GOT3 (cell line): Measurements from ENCODE around the gene CNTRL.
"Not testable (repeated sequence)": the region's sequence is repeated elsewhere in the genome, so short reads cannot be mapped to it uniquely, and the experiment has no call there.

Experiments
- DNase-seq: peaks from one replicate; lab custom pipeline; 2025; ENCODE audit warnings: mixed read lengths; lab: John Stamatoyannopoulos, UW

CNTRL gene

GRCh38 chr9:121135642-121136041, 60.9 kb downstream of the CNTRL start:
- DNase-seq = no peak

- no peak for DNase-seq
Measured at GRCh38 chr9:121138561-121138960, 63.8 kb downstream of the CNTRL start.

- DNase-seq = no peak
Measured at GRCh38 chr9:121138973-121139372, 64.2 kb downstream of the CNTRL start.

- no peak for DNase-seq
Measured at GRCh38 chr9:121140162-121140561, 65.4 kb downstream of the CNTRL start.

- DNase-seq = no peak
Measured at GRCh38 chr9:121141306-121141705, 66.6 kb downstream of the CNTRL start.

GRCh38 chr9:121141706-121142105, 67.0 kb downstream of the CNTRL start:
- no peak for DNase-seq

- no peak for DNase-seq
Measured at GRCh38 chr9:121143771-121144170, 69.0 kb downstream of the CNTRL start.

- no peak for DNase-seq
Measured at GRCh38 chr9:121144482-121144881, 69.7 kb downstream of the CNTRL start.

- DNase-seq = no peak
Measured at GRCh38 chr9:121150188-121150587, 75.4 kb downstream of the CNTRL start.

GRCh38 chr9:121153642-121154041, 78.9 kb downstream of the CNTRL start:
- no peak for DNase-seq

- no peak for DNase-seq
Measured at GRCh38 chr9:121154782-121155181, 80.0 kb downstream of the CNTRL start.

GRCh38 chr9:121156263-121156731, 81.5 kb downstream of the CNTRL start:
- no peak for DNase-seq

- DNase-seq = no peak
Measured at GRCh38 chr9:121157939-121158338, 83.2 kb downstream of the CNTRL start.

GRCh38 chr9:121160025-121160424, 85.3 kb downstream of the CNTRL start:
- no peak for DNase-seq

GRCh38 chr9:121168052-121168451, 93.3 kb downstream of the CNTRL start:
- DNase-seq = no peak

GRCh38 chr9:121169094-121169601, 94.4 kb downstream of the CNTRL start:
- DNase-seq = no peak

GRCh38 chr9:121171236-121171635, 96.5 kb downstream of the CNTRL start:
- no peak for DNase-seq

GRCh38 chr9:121172726-121173487, 98.2 kb downstream of the CNTRL start:
- no peak for DNase-seq

- no peak for DNase-seq
Measured at GRCh38 chr9:121173501-121173900, 98.7 kb downstream of the CNTRL start.

GRCh38 chr9:121178676-121179372, 104.1 kb downstream of the CNTRL start:
- no peak for DNase-seq

GRCh38 chr9:121179373-121179721, 104.6 kb downstream of the CNTRL start:
- not testable (repeated sequence) for DNase-seq

- DNase-seq = no peak
Measured at GRCh38 chr9:121179930-121180681, 105.4 kb downstream of the CNTRL start.
